NCI-H748 treated with DMSO at 0.1 percent for 48 hours (cell line): ENCODE data around the gene SFSWAP.
"Not testable (repeated sequence)": the region's sequence is repeated elsewhere in the genome, so short reads cannot be mapped to it uniquely, and the experiment has no call there.

Experiments
- DNase-seq: peaks from one replicate; lab custom pipeline; 2025; lab: John Stamatoyannopoulos, UW

Gene SFSWAP

DNA sequence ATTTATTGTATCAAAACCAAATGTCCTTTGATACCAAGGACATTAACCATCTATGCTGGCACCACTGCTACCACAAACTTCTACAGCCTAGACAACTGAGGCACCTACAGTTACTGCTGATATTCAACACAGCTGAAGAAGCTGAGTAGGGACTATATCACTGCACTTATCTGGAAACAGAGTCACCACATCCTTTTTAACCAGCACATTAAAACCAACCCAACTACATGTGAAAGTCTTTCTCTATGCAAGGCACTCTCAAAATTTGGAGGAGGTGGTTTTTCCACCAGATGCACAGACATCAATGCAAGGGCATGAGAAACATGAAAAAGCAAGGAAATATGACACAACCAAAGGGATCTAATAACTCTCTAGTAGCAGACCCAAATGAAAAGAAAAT lies 7.7 kb upstream of the SFSWAP start:
- no peak for DNase-seq

DNA sequence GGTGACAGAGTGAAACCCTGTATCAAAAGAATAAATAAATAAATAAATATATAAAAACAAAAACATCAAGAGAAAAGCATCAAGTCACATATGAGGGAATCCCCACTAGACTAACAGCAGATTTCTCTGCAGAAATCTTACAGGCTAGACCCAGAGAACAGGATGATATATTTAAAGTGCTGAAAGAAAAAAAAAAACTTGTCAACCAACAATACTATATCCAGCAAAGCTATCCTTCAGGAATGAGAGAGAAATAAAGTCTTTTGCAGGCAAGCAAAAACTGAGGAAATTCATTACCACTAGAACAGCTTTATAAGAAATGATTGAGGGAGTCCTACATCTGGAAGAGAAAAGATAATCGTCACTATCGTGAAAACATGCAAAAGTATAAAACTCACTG lies 6.4 kb upstream of the SFSWAP start:
- no peak for DNase-seq

DNA sequence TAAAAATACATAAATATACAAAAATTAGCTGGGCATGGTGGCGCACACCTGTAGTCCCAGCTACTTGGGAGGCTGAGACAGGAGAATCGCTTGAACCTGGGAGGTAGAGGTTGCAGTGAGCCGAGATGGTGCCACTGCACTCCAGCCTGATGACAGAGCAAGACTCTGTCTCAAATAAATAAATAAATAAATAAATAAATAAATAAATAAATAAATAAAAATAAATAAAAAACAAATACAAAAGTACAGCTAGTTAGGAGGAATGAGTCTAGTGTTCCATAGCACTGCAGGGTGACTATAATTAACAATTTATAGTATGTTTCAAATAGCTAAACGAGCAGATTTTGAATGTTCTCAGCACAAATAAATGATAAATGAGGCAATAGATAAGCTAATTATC lies 4.2 kb upstream of the SFSWAP start:
- not testable (repeated sequence) for DNase-seq

DNA sequence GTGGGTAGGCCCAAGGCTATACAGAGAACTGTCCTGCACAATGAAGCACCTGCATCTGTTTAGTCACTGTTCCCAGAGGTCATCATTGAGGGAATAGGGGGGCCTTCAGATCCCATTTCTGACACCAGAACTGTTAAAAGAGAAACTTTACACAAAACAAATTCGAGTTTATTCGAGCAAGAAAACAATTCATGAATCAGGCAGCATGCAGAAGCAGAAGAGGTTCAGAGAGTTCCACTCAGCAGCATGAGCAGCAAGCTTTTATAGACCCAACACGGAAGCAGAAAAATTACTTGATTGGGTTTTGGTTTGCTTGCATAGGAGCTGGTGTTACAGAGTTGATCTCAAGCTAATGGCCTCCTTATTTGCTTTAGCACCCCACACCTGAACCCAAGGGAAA lies 1.7 kb upstream of the SFSWAP start:
- DNase-seq = no peak

DNA sequence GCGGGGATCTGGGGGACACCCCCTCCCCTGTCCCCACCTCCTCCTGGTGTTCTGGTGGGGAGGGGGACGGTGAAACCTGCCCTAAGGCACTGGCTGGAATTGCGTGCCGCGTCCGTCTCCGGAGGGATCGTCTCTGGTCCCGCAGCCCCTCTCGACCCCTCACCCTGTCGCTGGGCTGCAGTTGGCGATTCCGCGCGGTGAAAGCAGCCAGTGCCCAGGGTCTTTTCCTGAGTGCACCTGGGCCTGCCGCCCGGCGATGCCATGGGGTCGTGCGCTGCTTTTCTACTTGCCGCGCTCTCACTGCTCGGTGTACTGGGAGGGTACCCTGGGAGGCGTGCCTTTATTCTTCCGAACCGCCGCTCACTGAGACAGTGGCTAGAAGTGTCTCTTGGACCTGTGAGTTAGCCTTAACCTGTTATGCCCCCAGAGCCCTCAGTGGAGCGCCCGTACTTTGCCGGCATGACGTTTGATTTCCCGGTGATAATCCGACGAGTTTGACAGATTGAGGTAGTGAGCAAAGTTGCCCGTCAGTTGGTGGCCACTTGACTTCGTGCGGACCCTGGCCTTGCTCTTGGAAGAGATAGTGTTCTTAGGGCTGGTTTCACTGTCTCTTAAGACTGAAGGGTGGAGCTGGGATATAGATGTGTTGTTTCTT lies 788 bp downstream of the SFSWAP start:
- DNase-seq = no peak

DNA sequence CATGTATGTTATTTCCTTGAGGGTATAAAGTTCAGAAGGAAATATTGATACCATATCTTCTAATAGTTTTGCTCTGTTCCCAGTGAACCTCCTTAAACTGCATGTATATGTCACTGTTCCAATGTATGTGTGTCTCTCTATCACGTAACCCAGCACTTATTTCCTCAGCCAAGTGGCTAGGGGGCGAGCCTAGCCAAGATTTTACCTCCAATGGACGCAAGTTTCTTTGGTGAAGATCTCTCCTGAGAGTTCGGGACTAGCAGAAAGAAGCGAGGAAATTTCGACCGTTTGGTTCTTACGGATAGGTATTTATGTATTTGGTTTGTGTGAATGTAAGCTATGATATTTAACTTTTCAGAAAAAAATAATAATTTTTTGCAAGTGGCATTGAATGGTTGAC lies 2.5 kb downstream of the SFSWAP start:
- DNase-seq = no peak

DNA sequence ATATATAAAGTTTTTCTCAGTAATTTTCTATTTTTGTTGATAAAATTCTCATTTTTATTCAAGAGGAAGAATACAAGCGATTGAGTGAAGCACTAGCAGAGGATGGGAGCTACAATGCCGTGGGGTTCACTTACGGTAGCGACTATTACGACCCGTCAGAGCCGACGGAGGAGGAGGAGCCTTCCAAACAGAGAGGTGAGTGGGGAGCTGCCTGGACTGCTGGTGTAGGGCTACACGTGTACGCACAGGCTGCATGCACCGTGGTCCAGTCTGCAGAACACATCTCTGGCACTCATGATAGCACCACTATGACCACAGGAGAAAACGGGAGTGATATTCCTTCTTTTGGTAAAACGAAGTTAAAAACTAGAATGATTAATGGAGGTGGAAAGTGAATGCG lies 3.9 kb downstream of the SFSWAP start:
- no peak for DNase-seq

DNA sequence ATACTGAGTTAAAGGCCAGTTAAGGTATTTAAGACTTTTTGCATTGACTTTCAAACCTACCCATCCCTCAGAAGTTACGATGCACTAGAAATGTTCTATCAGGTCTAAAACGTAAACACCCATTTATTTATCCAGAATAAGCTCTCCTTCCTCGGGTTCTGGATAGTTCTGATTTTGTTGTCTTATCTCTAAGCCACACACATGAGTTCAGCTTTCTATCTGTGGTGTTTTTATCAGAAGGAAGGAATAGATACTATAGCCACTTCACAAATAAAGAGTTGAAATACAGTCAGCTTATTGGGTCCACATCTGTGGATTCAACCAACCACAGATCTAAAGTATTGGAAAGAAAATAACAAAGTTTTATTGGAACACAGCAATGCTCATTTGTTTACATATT lies 5.4 kb downstream of the SFSWAP start:
- no peak for DNase-seq

DNA sequence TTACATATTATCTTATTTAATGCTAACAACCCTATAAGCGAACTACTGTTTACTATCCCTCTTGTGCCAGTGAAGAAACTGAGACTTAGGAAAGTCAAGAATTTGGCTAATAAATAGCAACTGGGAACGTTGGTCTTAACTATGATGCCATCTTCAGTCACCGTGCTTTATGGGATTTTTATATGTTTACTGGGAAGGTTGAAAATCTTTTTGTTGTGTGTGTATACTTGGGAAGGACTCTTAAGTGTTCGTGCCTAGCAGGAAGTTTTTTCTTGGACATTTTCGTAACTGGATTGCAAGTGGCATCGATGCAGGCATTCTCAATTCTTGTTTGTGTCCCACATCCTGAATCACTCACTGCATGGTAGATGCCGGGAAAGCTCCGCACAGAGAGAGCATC lies 9.4 kb downstream of the SFSWAP start:
- DNase-seq = no peak

DNA sequence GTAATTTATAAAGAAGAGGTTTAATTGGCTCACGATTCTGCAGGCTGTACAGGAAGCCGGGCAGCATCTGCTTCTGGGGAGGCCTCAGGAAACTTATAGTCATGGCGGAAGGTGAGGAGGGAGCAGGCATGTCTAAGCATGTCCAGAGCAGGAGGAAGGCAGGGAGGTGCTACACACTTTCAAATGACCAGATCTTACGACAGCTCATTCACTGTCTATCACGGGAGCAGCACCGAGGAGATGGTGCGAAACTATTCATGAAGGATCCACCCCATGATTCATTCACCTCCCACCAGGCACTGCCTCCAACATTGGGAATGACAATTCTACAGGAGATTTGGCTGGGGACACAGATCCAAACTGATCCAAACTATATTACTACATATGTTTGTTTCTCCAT lies 10.0 kb downstream of the SFSWAP start:
- DNase-seq = no peak

DNA sequence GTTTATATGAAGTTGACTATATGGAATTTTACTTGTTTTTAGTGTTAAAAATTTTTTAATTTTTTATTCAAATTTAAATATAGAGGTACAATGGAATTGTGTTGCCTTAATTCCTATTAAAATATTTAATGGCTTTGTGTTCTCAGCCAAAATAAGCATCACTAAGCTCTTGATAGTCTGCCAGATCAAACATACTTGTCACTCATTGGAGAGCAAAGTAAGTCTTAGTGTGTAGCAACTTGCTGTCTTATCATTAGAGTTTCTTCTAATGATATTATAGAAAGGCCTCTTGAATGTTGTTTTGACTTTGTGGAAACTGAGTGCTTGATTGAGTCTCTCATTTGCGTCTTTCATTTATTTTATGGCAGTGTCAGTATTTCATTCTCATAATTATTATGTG lies 10.7 kb downstream of the SFSWAP start:
- DNase-seq = no peak

DNA sequence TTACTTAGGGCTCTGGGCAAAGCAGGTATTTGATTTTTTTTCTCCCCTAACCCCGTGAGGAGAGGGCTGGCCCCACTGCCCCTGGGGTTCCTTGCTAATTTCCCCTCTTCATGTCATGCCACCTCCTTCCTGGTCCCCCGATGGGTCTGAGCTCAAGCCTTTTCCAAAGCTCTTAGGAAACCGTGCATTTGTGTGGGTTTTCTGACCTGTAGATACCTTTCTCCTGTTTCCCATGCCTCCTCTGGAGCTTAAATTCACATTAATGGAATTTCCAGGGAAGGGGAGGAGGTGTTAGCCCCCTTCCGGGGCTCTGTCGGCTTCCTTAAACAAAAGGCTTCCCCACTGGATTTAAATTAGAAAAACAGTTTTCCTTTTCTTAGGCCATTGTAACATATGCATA lies 12.6 kb downstream of the SFSWAP start:
- DNase-seq = no peak

DNA sequence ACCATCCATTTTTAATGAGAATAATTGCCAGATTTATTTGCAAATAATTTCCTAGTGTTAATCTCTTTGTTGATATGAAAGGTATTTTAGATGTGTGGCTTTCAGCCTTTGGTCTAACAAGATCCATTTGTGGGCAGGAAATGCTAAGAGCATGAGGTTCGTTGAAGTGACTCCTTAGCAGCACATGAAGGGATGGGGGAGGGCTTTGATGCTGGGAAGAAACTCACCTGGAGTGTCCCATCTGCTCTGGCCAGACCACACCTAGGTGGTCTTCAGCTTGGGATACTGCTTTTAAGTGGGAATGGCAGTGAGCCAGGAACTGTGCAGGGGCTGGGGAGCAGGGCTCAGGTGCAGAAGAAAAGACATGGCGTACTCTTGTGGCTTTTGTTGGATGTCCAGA lies 13.6 kb downstream of the SFSWAP start:
- no peak for DNase-seq

DNA sequence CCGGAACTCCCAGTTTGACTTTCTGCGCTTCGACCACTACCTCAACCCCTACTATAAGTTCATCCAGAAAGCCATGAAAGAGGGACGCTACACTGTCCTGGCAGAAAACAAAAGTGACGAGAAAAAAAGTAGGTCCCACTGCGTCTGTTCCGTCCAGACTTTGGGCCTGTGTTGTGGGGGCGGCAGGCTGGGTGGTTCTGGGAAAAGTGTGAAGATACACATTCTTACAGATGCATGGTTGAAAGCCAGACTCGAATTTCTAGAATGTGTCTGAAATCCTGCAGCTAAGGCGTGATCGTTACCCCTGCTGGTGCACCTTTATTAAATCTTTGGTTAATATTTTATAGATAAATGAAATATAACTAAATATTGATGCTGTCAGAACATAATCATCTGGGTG lies 14.6 kb downstream of the SFSWAP start:
- DNase-seq = no peak

DNA sequence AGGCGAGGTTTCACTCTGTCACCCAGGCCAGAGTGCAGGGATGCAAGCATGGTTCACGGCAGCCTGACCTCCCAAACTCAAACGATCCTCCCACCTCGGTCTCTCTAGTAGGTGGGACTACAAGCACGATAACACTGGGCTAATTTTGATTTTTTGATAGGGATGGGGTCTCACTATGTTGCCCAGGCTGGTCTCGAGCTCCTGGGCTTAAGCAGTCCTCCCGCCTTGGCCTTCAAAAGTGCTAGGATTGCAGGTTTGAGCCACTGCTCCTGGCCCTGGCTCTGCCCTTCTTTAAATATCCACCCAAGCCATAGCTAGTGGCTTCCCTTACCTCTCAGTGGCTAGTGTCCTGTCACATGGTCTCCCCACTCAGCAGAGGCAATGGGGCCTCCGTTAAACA lies 17.8 kb downstream of the SFSWAP start:
- no peak for DNase-seq

DNA sequence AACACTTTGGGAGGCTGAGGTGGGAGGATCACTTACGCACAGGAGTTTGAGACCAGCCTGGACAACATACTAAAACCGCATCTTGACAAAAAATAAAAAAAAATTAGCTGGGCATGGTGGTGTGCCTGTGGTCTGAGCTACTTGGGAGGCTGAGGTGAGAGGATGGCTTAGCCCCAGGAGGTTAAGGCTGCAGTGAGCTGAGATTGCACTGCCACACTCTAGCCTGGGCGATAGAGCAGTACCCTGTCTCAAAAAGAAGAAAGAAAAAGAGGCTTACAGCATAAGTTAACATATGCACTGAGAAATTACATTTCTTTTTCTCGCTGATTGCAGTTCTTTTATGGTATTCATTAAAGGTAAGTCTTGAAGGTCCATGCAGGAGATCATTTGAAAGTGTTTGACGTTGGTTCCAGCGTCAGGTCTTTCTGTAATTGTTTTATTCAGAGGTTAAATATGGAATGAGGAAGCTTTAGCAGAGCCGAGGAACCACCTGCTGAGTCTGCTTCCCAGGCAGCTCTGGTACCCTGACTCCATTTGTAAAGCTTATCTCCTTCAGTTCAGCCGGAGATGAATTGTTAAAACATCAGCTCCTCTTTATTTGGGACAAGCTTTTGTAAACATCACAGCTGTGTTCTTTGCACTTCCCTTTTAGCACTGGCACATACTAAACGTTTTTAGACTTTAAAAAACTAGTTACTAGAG lies 18.5 kb downstream of the SFSWAP start:
- no peak for DNase-seq

DNA sequence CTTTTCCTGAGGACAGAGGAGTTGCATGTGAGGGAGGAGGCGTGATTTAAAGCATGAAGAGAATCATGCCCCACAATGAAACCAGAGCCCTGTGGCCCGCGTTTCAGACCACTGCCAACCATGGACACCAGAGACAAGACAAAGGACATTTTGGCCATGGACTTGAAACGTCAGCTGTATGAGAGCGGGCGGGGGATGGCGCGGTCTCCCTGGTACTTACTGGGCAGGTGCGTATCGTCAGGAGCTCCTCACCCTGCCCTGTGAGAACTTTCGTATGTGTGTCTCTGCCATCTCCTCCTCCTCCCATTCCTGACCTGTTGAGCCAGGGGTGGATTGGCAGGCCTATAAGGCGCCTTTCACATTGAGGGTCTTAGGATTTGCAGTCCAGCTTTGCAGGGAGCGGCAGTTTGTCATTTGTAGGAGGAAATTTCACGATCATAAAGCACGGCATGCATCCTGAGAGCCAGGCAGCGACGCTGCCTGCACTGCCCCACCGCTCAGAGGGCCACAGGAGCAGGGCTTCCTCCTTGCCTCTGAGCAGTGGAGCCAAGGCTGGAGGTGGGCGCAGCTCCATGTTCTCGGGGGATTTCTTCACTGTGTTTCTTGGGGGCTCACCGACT lies 22.2 kb downstream of the SFSWAP start:
- DNase-seq = no peak

DNA sequence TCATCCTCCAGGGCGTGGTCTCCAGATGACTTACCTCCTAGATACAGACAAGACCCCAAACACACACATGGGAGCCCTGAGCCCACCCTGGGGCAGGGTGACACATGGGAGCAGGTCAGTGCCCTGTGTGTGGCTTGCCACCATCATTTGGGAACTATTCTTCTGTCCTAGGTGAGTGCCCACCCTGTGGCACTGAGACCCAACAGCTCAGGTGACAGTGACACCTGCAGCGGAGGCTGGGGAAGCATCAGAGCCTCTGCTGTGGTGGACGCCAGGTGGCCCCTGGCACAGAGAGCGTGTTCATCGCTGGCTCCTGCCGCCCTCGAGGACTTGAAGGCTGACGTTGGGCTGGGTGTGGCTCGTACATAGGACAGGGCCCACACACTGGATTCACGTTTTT lies 23.0 kb downstream of the SFSWAP start:
- no peak for DNase-seq

DNA sequence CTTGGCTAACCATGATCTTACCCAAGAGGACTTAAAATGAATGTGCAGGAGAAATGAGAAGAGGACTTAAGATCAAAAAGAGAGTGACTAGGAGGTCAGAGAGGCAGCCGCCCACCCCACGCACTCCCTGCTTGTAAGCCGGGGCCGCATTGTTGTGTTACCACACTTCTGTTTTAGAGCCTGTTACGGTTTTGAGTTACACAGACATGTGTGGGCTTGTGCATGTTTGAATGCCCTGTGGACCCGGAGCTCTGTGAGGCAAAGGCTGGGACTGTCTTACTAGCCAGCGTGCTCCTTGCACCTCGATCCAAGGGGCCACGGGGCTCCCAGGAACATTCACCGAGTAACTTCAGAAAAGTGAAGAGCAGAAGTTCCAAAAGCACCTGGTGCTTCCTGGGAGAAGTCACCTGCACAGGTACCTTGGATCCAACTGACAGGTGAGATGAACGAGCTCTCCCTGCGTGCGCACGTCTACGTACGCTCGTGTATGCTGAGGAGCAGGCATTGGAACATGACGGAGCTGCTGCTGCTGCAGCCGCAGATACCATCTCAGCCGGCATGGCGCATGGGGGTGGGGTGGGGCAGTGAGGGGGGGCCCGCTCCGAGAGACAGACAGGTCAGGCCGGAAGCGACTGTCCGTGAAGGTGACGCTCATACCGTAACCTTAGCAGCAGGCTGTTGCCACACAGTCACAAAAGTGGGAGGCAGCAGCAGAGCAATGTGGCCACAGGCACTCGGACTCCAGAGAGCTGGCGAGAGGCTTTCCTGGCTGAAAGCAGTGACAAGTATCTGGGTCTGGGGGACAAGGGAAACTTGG lies 23.7 kb downstream of the SFSWAP start:
- no peak for DNase-seq

DNA sequence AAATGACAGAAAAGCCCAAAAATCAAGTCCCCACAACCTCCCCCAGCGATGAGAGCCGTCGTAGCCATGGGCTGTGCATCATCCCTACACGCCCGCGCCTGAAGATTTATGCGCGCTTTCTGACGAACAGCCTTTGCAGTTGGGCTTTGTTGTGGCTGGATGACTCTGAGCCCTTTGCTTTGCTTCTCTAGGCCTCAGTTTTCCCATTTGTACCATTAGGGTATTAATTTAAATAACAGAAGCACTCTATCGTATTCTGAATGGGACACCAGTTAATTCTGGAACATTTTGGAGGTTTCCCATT lies 24.2 kb downstream of the SFSWAP start:
- DNase-seq = no peak

DNA sequence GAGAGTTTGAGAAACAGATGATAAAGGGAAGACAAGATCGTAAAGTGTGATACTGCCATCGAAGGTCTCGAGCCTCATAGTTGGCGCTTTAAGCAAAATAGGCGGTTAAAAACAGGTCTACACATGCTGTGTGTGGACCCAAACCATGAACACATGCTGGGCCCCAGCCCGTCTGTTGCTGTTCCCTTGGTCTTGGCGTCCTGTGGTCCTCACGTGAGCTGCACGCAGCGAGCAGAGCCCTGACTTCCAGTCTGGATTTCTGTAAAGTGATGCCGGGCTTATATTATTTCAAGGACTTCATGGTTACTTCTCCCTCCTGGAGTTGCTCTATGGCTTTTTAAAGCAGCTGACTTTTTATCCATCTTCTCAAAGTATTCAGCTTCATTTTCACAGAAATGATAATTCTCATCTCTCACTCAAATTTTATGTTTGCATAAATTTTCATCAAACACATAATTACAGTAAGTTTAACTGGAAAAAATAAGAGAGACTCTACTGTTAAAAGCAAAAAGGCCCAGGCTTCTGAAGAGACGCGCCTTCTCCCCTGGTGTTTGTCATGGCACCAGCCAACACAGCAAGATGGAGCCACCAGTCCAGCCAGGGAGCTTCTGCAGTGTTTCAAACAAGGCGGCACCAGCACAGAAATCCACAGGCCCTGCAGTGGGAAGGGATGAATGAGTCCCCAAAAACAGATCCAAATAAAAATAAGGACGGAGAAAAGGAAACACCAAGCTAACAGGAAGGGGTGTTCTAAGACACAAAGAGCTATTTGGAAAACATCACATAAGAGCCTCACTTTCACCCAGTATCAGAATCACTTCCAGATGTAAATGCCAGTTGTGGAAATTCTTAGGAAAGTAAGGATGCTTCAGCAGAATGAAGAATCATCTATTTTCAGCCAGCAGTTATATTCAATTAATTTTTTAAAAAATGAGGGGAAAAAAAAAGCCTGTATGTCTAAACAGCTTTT lies 24.9 kb downstream of the SFSWAP start:
- no peak for DNase-seq
